GM18870 (cell line): ENCODE measurements around the gene GALNT11.
A peak's percentile ranks its signal among the peaks of the same experiment; 100 is the strongest.

ENCODE experiments used
- ATAC-seq: cut with Tn5 transposase; IDR thresholded peaks from one replicate; pipeline ENCODE4 v1.9.1; 2021; ENCODE audit warnings: moderate library complexity; ENCODE audit not compliant: unreplicated experiment

The GALNT11 gene

DNA sequence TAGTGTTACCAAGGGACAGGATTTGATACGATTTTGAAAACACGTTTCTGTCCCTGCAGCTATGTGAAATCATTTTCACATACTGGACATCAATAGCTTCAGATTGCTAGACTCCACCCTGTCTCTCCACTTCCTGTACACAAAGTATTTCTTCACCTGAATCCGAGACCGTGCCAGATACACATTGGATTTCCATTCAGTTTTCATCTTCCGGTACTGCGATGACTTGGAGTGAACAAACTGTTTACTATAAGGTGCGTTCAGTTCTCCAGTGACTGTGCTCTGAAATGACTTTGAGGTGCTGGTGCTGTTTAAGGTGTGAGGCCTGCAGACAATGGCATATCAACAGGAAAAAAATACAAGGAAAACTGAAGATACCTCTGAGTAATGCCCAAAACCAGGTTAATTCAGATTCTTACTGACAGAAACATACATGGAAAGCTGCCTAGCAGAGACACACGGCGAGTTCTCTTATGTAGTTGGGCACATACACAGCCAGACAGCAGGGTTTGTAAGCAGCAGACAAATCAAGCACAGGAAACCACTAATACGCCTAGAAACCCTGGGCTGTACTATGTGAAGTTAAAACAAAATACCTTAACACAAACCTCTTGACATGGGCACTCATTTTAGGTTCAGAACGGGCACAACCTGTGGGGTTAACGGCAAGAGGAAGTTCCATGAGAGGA, 119.2 kb downstream of the GALNT11 start:
- ATAC-seq: no peak

DNA sequence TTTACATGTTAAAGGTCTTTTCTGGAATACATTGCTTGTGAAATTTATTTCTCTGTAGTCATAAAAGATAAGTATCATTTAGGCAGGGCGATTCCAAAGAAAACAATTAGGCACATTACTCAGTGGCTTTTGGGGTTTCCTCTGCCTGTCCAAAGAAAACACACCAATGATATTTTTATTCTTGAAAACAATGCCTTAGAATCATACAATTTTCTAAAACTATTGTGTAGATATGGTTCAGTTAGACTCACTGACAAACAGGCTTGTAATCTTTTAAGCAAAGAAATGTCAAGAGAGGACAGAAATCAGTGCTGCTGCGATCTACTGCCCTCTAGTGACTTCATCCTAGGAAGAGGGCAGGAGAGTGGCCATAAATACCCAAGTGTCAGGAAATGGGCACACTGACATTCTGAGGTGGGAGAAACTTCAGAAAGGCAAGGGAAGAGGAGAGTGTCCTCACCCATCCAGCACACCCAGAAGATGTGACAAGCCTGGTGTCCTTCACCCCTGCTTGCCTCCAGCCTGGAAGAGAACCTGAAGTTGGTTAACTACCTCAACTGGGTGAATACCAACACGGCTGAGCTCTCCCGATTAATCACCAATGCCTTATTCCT, 120.5 kb downstream of the GALNT11 start:
- ATAC-seq: no peak

DNA sequence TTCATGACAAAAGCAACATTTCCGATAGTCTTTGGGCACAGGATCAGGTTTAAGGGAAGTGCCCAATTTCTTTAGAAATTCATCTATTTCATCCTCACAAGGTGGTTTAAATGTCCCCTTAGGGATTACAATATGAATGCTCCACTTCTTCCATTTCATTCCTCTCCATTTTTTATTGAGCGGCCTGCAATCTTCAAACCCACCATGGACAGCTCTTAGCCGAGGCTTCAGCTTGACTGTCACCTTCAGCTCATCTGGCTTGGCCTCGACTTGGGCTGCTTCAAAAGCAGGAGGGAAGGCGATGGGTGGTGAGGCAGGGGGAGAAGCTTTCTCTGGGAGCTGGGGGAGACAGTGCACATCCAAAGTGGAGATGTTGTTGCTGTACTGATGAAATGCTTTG, 123.2 kb downstream of the GALNT11 start:
- ATAC-seq: no peak

DNA sequence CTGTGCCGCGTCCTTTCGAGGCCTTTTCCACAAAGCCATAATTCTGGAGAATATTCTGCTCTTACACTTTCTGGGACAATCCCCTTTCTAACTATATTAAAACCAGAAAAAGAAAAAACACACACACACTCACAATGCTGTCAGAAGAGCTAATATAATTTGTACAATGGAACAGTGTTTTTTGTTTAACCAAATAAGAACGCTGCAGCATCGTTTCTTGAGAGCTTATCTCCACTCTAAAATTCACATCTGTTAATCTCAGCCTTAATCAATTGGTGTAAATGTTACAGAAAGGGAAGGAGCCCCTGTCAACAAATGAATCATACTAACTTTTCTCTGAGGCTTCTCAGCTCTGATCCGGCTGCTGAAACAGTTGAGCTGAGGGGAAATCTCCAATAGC, 123.9 kb downstream of the GALNT11 start:
- no peak for ATAC-seq

DNA sequence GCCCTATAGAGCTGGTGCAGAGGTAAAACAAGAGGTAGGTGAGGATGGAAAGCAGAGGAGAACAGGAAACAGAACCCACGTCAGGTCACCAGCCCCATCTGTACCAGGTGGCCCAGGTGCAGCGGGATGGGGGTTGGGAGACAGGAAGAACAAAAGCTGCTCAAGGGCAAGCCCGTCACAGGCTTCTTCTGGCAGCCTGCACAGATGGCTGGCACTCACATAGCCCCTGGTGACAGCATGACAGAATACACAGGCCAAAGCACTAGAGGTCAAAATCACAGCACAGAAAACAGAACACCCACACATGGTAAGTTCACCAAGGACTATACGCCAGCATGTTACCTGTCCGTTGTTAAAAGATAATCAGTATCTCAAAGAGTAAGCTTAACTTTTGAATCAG, 126.8 kb downstream of the GALNT11 start:
- ATAC-seq: no peak

DNA sequence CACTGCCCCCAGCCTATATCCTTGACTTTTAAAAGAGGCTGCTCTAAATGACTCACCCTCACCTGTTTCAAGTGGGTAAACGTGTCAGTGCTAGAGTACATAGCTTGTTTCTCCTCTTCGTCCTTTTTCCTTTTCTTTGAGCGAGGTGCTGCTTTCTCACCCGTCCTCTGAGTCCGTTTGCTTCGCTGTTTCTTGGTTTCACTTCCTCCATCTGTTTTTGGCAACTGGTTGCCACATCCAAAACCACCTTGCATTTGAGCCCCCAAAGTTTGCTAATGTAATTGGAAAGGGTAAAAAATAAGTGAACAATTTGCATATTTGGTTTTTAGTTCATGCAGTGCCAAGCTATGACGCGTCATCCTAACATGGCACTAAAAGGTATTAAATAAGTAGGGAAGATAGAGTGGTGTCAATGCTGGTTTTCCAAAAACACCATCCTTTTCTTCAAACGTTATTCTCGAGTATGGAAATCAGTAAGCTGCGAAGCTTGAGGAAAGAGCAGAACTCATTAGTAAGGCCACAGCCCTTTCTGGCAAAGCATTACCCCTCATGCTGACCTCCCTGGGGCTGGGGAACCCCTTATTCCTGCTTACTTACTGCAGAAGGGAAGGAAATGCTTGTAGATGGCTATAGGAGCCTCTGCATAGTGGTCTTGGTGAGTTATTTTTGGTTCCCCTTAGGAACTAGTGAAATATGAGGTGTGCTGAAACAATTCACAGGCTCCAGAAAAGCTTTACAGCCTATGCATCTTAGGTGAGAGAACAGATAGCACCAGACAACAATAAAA, 133.5 kb downstream of the GALNT11 start:
- ATAC-seq: peak; percentile 93

DNA sequence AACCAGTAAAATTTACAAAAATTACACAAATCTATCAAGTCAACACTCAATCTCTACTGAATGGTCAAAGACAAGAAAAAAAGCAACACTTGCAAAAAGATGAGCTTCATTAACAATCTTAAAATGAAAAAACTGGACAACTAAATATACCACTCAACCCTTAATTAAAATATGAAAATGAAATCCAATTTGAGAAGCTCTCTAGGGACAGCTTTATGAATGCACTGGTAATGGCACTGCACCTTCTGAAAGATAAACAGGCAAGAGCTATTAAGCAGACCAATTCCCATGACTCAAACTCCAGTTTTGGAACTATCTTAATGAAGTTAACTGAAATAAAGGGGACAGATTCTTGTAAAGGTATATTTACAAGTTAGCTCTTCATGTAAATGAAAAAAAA, 135.7 kb downstream of the GALNT11 start:
- no peak for ATAC-seq

DNA sequence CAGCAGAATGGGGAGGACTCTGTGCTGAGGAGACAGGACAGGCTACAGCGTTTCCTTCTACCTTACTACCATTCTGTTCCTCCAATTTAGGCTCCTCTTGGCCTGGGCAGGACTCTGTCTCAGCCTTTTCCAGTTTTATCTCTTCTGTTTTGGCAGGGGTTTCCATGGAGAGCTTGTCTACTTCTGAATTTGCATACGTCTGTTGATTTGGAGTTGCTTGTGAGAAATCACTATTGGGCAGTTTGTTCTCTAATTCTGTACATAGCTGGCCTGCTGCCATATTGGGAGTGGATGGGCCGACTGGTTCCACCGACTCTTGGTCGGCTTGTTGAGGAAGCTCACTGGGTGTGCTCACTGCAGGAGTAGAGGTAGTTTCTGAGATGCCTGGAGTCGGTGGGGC, 136.8 kb downstream of the GALNT11 start:
- no peak for ATAC-seq
